ENCODE data around the gene MMP24OS.

Gene MMP24OS

GRCh38 chr20:35240083-35240810, 37.7 kb downstream of the MMP24OS start:
- H3K27ac Mint-ChIP-seq: no peak overlapping the region
- TF ChIP-seq CTCF (IDR thresholded peaks at IDR 0.05): no peak
- no peak for DNase-seq
- H3K27me3 Mint-ChIP-seq (ENCODE audit: low read depth, poor library complexity): peaks cover 40% of the 10 kb centered on the region
- no peak overlapping the region for H3K4me3 Mint-ChIP-seq
- H3K9me3 Mint-ChIP-seq: peaks cover 3% of the 10 kb centered on the region
- no peaks in the 10 kb centered on the region for H3K36me3 Mint-ChIP-seq (ENCODE audit: low read depth)
- no peaks in the 10 kb centered on the region for H3K4me1 Mint-ChIP-seq

GRCh38 chr20:35238735-35239134, 39.2 kb downstream of the MMP24OS start:
- Mint-ChIP-seq H3K27ac (no peak overlapping the region), H3K9me3 (peaks cover 3% of the 10 kb centered on the region), H3K4me3 (no peak overlapping the region)

GRCh38 chr20:35238170-35238569, 39.8 kb downstream of the MMP24OS start:
- no peak for TF ChIP-seq CTCF (IDR thresholded peaks at IDR 0.05)
- DNase-seq: no peak
- H3K9me3 Mint-ChIP-seq: peaks cover 3% of the 10 kb centered on the region
- H3K27me3 Mint-ChIP-seq (ENCODE audit: low read depth, poor library complexity): peaks cover 43% of the 10 kb centered on the region
- H3K36me3 Mint-ChIP-seq (ENCODE audit: low read depth): no peaks in the 10 kb centered on the region
- no peak overlapping the region for H3K27ac Mint-ChIP-seq
- H3K4me1 Mint-ChIP-seq: no peaks in the 10 kb centered on the region
- H3K4me3 Mint-ChIP-seq: no peak overlapping the region

More at GRCh38 chr20:35238735-35239134, 39.2 kb downstream of the MMP24OS start:
- Mint-ChIP-seq H3K27me3 (ENCODE audit: low read depth, poor library complexity) (peaks cover 48% of the 10 kb centered on the region), H3K36me3 (ENCODE audit: low read depth) (no peaks in the 10 kb centered on the region), H3K4me1 (no peaks in the 10 kb centered on the region)
- no peak for TF ChIP-seq CTCF (IDR thresholded peaks at IDR 0.05)
- DNase-seq: no peak

DNA sequence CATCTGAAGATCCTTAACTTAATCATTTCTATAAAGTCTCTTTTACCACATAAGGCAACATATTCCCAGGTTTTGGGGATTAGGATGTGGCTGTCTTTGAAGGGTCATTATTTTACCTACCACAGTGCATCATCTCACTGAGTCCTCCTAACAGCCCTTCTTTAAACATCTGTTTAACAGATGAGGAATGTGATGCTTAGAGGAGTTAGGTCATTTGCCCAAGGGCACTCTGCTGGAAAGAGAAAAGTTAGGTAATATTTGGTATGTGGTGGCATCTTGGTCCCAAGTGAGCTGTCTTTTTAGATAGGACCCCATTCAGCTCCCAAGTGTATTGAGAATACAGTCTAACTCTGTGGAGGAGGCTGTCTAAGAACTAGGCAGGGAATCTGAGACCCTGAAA, 40.4 kb downstream of the MMP24OS start:
- Mint-ChIP-seq H3K9me3 (peaks cover 3% of the 10 kb centered on the region), H3K4me1 (no peaks in the 10 kb centered on the region), H3K27ac (no peak overlapping the region), H3K4me3 (no peak overlapping the region), H3K36me3 (ENCODE audit: low read depth) (no peaks in the 10 kb centered on the region), H3K27me3 (ENCODE audit: low read depth, poor library complexity) (peaks cover 44% of the 10 kb centered on the region)
- TF ChIP-seq CTCF (IDR thresholded peaks at IDR 0.05): no peak
- no peak for DNase-seq

GRCh38 chr20:35235881-35236280, 42.0 kb downstream of the MMP24OS start:
- H3K27me3 Mint-ChIP-seq (ENCODE audit: low read depth, poor library complexity): peaks cover 47% of the 10 kb centered on the region
- H3K36me3 Mint-ChIP-seq (ENCODE audit: low read depth): no peaks in the 10 kb centered on the region
- TF ChIP-seq CTCF (IDR thresholded peaks at IDR 0.05): no peak
- no peaks in the 10 kb centered on the region for H3K4me1 Mint-ChIP-seq
- H3K27ac Mint-ChIP-seq: no peak overlapping the region
- H3K9me3 Mint-ChIP-seq: peaks cover 3% of the 10 kb centered on the region
- H3K4me3 Mint-ChIP-seq: no peak overlapping the region
- DNase-seq: no peak

GRCh38 chr20:35232575-35232974, 45.3 kb downstream of the MMP24OS start:
- TF ChIP-seq CTCF (IDR thresholded peaks at IDR 0.05): no peak
- Mint-ChIP-seq H3K9me3 (peaks cover 3% of the 10 kb centered on the region), H3K4me1 (no peaks in the 10 kb centered on the region), H3K4me3 (no peak overlapping the region), H3K27ac (no peak overlapping the region), H3K36me3 (ENCODE audit: low read depth) (no peaks in the 10 kb centered on the region), H3K27me3 (ENCODE audit: low read depth, poor library complexity) (peaks cover 59% of the 10 kb centered on the region)
- DNase-seq: no peak

Data from nephron progenitor cell (in vitro differentiated cells).